ENCODE measurements around the gene GCNT2.
"Not testable (repeated sequence)": the region's sequence is repeated elsewhere in the genome, so short reads cannot be mapped to it uniquely, and the experiment has no call there.

Gene GCNT2

GRCh38 chr6:10582774-10583508 is 61.8 kb downstream of the GCNT2 start:
- no peak for DNase-seq

DNA sequence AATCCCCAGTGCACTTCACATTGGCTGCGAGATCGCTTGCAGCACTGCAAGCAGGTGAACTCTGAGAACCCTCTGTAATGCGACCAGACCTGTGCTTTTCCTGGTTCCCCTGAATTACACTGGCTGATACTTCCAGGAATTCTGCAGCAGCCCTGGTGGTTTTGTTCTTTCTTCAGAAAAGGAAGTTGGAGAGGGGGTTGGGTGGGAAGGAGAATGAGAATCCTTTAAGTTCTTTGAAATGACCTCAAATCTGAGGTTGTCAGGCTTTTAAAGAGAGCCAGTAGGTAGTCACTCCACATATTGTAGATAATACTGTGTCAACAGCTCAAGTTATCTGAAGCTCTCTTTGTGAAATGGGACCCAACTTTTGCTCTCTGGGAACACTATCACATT is 62.4 kb downstream of the GCNT2 start:
- DNase-seq = no peak

- no peak for DNase-seq
Observed at GRCh38 chr6:10584607-10585006, 63.5 kb downstream of the GCNT2 start.

DNA sequence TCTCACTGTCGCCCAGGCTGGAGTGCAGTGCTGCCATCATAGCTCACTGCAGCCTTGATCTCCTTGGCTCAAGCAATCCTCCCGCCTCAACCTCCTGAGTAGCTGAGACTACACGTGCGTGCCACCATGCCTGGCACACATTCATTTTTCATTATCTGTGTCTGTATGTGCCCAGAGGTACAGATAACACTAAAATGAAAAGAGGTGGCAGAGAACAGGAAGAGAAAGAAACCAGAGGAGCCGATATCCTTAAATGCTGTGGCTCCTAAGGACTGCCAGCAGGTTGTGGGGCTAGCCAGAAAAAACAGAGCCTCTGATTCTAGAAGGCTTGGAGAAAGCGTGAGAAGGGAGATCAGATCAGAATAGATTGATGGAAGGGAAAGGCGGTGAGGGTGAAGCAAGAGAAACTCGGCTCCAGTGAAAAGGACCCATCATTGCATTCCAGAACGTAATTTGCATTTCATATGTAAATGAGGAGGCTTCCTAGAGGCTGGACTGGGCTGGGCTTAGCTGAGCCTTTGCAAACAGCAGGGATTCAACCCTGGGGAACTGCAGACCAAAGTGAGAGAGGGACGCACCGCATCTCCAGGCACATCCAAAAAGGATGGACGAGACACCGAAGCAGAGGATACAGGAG is 64.2 kb downstream of the GCNT2 start:
- no peak for DNase-seq

DNA sequence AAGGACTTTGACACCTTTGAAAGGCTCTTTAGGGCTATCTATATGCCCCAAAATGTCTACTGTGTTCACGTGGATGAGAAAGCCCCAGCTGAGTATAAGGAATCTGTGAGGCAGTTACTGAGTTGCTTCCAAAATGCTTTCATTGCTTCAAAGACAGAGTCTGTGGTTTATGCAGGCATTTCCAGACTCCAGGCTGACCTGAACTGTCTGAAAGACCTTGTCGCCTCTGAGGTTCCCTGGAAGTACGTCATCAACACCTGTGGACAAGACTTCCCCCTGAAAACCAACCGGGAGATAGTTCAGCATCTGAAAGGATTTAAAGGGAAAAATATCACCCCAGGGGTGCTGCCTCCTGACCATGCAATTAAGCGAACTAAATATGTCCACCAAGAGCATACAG is 65.2 kb downstream of the GCNT2 start:
- DNase-seq = no peak

DNA sequence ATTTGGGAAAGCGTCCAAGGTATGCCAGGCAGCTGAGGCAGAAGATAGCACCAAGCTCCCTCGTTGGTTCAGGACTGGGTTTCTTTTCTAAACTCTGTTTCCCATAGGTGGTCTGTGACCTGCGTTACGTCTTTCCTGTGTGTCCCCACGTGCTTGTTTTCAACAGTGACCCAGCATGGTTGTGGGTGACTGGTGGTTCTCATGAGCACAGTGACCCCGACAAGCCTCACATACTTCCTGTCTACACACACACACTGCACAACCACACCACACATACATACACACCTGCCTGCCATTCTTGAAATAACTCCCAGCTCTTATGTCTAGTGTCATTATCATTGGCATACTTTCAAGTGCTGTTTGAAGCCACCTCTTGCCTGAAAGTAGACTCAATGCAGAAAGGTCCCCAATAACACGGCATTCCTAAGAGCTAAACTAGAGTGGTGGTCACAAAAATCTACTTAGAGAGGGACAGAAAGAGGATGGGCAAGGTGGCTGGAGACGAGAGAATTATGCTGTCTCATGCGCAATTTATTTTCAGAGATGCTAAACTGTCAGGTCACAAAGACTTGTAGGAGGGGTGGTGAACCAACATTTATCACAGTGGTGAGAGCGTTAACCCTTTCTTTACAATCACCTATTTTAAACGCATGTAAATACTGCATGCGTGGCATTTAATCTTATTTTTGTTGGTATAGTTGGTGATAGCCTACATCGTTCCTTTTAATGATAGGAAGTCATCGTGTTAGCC is 66.7 kb downstream of the GCNT2 start:
- no peak for DNase-seq

DNA sequence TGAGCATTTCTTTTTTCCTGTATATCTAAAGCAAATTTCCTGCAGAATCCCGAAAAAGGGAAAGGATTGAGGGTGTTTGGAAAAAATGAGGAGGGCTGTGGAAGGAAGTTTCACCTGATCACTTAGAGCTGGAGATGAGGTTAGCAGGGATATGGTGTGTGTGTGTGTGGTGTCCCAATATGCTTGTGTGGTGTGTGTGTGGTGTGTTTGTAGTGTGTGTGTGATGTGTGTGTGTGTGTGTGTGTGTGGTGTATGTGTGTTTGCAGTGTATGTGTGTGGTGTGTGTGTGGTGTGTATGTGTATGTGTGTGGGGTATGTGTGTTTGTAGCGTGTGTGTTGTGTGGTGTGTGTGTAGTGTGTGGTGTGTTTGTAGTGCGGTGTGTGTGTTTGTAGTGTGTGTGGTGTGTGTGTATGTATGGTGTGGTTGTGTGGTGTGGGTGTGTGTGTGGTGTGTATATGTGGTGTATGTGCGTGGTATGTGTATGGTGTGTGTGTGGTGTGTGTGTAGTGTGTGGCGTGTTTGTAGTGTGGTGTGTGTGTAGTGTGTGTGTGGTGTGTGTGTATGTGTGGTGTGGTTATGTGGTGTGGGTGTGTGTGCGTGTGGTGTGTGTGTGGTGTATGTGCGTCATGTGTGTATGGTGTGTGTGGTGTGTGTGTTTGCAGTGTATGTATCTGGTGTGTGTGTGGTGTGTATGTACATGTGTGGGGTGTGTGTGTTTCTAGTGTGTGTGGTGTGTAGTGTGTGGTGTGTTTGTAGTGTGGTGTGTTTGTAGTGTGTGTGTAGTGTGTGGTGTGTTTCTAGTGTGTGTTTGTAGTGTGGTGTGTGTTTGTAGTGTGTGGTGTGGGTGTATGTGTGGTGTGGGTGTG is 67.6 kb downstream of the GCNT2 start:
- DNase-seq = no peak

GRCh38 chr6:10589429-10589727 is 68.2 kb downstream of the GCNT2 start:
- no peak for DNase-seq

DNA sequence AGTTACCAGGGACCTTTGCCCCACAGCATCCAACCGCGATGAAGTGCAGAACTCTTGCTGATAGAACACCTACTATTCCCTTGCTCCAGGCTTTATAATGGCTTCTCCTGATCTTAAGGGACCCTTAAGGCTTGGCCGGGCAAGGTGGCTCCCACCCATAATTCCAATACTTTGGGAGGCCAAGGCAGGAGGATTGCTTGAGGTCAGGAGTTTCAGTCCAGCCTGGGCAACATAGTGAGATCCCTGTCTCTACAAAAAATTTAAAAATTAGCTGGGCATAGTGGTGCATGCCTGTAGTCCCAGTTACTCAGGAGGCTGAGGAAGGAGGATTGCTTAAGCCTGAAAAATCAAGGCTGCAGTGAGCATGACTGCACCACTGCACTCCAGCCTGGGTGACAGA is 68.8 kb downstream of the GCNT2 start:
- DNase-seq = no peak

GRCh38 chr6:10591422-10592160 is 70.4 kb downstream of the GCNT2 start:
- no peak for DNase-seq

GRCh38 chr6:10595731-10596664 is 74.8 kb downstream of the GCNT2 start:
- DNase-seq = no peak

GRCh38 chr6:10597499-10598001 is 76.4 kb downstream of the GCNT2 start:
- DNase-seq = no peak

- no peak for DNase-seq
Observed at GRCh38 chr6:10598084-10598960, 77.2 kb downstream of the GCNT2 start.

DNA sequence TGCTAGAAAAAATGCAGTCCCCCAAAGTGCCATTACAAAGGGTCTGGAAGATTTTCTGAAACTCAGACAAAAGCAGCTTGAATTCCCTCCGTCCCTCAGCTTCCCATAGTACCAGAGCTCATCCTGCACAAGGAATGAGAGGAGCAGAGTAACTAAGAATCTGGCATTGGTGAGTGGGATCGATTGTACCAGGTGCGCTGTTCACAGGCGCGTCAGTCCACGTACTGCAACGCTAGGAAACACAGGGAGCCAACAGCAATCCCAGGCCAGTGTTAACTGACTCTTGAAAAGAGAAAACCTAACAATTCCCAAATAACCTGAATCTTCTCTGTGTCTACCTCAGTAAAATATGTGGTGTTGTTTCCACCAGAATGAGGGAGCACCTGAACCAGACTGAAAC is 77.9 kb downstream of the GCNT2 start:
- no peak for DNase-seq

GRCh38 chr6:10600681-10601080 is 79.5 kb downstream of the GCNT2 start:
- not testable (repeated sequence) for DNase-seq

DNA sequence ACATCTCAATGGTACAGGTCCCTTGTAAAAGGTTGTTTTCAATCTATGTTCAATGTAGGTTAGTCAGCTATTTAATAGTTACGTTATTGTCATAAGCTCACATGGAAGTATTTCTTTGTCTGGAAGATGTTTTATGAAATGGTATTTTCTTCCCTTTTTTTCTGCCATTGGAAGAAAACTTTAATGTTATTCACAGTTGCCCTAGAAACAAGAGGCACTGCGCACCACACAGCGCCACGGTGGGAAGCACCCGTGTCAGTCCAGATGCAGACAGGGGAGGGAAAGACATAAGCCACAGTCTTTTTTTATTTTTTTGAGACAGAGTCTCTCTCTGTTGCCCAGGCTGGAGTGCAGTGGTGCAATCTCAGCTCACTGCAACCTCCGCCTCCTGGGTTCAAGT is 82.1 kb downstream of the GCNT2 start:
- no peak for DNase-seq

GRCh38 chr6:10609038-10609437 is 87.9 kb downstream of the GCNT2 start:
- DNase-seq = no peak

DNA sequence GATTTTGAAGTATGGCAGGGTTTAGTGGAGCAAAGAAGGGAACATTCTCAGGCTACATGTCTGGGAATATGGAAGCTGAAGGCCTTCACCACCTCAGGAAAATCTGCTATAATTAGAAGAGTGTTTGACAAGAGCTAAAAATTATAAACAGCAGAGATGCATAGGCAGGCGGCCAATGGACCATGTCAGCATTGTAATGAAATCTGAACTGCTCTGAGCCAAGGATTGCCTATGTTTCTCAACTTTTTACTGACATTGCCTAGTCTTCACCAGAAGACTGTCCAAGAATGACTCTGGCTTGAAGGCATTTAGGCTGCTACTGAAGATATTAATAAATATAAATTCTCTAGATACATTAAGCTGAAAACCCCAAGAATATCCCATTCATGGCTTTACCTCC is 89.1 kb downstream of the GCNT2 start:
- no peak for DNase-seq

DNA sequence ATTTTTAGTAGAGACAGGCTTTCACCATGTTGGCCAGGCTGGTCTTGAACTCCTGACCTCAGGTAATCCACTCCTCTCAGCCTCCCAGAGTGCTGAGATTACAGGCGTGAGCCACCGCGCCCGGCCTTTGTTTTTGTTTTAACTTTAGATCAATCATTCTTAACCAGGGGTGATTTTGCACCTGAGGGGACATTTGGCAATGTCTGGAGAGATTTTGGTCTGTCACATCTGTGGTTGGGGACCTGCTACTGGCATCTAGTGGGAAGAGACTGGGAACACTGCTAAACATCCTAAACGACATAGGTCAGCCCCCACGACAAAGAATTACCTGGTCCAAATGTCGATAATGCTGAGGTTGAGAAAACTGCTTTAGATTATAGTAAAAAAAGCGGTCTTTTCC is 91.0 kb downstream of the GCNT2 start:
- no peak for DNase-seq

DNA sequence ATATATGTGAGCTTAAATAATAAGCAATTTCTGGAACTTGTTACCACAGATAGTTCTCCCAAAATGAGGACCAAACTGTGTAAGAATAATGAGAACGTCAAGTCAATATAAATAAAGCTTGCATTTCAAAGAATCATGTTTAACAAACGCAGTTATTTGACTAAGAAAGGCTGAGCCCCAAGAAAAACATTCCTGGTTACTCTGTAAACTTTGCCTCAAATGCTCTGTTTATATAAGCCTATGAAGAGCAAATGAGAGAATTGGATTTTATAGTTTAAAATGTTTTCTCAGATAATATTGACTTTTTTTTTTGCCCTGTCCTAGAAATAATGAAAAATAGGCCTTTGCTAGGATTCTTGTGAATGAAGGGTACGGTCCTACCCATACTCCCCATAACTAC is 91.9 kb downstream of the GCNT2 start:
- no peak for DNase-seq
